ENCODE measurements around the gene SIN3B. TPM values are rescaled to one million over a fixed set of nuclear protein-coding genes. Genes with fewer than 3 reads are reported as not detected.

Gene SIN3B
- polyA plus RNA-seq, 2 of the 4 experiments (the other 2 are of a cell fraction): 12.2 to 21.3 TPM

DNA sequence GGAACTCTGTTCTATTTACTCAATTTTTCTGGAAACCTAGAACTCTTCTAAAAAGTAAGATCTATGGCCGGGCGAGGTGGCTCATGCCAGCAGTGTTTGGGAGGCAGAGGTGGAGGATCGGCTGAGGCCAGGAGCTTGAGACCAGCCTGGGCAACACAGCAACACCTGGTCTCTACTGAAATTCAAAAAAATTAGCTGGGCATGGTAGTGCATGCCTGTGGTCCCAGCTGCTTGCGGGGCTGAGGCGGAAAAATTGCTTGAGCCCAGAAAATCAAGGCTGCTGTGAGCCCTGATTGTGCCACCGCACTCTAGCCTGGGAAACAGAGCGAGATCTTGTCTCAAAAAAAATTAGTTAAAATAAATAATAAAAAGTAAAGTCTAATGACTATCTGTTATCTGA lies 88.2 kb downstream of the SIN3B start:
- ATAC-seq (no peak), FAIRE-seq (no peak), DNase-seq (ENCODE audit: low read depth in 1 of 2, low spot score in 1 of 2) (no peak)
- ChIA-PET POLR2A (no interaction called here), CTCF (no interaction called here)
- Histone ChIP-seq H3K4me1 (no peaks in the 10 kb centered on the region), H3K9me3 (peaks cover 14% of the 10 kb centered on the region; the same call in 2 of the 3 replicates), H3K27ac (no peak overlapping the region), H3K4me2 (no peak overlapping the region), H3K4me3 (no peak overlapping the region)
- no peak for TF ChIP-seq NR3C1 (IDR thresholded peaks at IDR 0.05)
- TF ChIP-seq, protein P1, sequence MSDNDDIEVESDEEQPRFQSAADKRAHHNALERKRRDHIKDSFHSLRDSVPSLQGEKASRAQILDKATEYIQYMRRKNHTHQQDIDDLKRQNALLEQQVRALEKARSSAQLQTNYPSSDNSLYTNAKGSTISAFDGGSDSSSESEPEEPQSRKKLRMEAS (IDR thresholded peaks at IDR 0.05): no peak
- WGBS (ENCODE audit: missing lambda C conversion rate): 37% methylated on average over 7 of the region's 7 CpGs

DNA sequence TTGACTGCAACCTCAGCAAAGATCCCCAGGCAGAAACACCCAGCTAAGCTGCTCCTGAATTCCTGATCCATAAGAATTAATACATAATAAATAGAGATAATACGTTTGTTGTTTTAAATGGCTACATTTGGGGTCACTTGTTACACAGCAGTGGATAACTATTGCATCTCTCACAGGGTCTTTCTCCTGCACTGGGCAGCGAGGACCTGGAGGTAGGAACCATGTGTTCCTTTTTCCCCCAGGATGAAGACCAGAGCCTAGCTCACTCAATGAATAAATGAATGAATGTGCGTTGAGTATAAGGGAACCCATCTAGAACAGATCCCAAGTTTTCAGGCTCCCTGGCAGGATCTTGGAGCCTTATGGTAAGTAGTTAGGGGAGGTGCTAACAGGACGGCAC lies 90.3 kb downstream of the SIN3B start:
- no peak overlapping the region for H3K4me2 ChIP-seq
- ChIA-PET CTCF (interaction anchor here (1.0 kb wide), 1 partner anchor 207 kb away, joined by 3 read pairs; no protein-coding TSS in a partner anchor), POLR2A (no interaction called here)
- TF ChIP-seq, protein P2, sequence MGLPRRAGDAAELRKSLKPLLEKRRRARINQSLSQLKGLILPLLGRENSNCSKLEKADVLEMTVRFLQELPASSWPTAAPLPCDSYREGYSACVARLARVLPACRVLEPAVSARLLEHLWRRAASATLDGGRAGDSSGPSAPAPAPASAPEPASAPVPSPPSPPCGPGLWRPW (IDR thresholded peaks at IDR 0.05): no peak
- TF ChIP-seq CEBPB (IDR thresholded peaks at IDR 0.05) (no peak), ZFP36 (IDR thresholded peaks at IDR 0.05; ENCODE audit: borderline replicate concordance, partially characterized antibody) (no peak), SREBF2 (IDR thresholded peaks at IDR 0.05) (no peak), SMC3 (IDR thresholded peaks at IDR 0.05) (no peak), HDAC2 (IDR thresholded peaks at IDR 0.05) (no peak), CBX8 (IDR thresholded peaks at IDR 0.05) (no peak), JUNB (IDR thresholded peaks at IDR 0.05) (no peak), POLR2AphosphoS2 (conservative IDR thresholded peaks at IDR 0.05; ENCODE audit: low read length) (no peak), KDM5A (IDR thresholded peaks at IDR 0.05) (no peak), MAZ (IDR thresholded peaks at IDR 0.05; ENCODE audit: borderline replicate concordance, low read depth, low read length) (no peak), ZNF302 (CRISPR knock-in tag; IDR thresholded peaks at IDR 0.05) (no peak), GATA3 (IDR thresholded peaks at IDR 0.05; ENCODE audit: borderline replicate concordance) (no peak), NPAS2 (CRISPR knock-in tag; IDR thresholded peaks at IDR 0.05; ENCODE audit: borderline replicate concordance) (no peak), EP300 (IDR thresholded peaks at IDR 0.05) (no peak), TP53 (CRISPR knock-in tag; IDR thresholded peaks at IDR 0.05) (no peak)
- TF ChIP-seq, protein P3, sequence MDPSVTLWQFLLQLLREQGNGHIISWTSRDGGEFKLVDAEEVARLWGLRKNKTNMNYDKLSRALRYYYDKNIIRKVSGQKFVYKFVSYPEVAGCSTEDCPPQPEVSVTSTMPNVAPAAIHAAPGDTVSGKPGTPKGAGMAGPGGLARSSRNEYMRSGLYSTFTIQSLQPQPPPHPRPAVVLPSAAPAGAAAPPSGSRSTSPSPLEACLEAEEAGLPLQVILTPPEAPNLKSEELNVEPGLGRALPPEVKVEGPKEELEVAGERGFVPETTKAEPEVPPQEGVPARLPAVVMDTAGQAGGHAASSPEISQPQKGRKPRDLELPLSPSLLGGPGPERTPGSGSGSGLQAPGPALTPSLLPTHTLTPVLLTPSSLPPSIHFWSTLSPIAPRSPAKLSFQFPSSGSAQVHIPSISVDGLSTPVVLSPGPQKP (IDR thresholded peaks at IDR 0.05; ENCODE audit: low read depth, low read length): no peak
- TF ChIP-seq, protein P4, sequence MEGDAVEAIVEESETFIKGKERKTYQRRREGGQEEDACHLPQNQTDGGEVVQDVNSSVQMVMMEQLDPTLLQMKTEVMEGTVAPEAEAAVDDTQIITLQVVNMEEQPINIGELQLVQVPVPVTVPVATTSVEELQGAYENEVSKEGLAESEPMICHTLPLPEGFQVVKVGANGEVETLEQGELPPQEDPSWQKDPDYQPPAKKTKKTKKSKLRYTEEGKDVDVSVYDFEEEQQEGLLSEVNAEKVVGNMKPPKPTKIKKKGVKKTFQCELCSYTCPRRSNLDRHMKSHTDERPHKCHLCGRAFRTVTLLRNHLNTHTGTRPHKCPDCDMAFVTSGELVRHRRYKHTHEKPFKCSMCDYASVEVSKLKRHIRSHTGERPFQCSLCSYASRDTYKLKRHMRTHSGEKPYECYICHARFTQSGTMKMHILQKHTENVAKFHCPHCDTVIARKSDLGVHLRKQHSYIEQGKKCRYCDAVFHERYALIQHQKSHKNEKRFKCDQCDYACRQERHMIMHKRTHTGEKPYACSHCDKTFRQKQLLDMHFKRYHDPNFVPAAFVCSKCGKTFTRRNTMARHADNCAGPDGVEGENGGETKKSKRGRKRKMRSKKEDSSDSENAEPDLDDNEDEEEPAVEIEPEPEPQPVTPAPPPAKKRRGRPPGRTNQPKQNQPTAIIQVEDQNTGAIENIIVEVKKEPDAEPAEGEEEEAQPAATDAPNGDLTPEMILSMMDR (IDR thresholded peaks at IDR 0.05): no peak
- TF ChIP-seq, protein P5, sequence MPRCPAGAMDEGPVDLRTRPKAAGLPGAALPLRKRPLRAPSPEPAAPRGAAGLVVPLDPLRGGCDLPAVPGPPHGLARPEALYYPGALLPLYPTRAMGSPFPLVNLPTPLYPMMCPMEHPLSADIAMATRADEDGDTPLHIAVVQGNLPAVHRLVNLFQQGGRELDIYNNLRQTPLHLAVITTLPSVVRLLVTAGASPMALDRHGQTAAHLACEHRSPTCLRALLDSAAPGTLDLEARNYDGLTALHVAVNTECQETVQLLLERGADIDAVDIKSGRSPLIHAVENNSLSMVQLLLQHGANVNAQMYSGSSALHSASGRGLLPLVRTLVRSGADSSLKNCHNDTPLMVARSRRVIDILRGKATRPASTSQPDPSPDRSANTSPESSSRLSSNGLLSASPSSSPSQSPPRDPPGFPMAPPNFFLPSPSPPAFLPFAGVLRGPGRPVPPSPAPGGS (IDR thresholded peaks at IDR 0.05): no peak
- TF ChIP-seq, protein P6, sequence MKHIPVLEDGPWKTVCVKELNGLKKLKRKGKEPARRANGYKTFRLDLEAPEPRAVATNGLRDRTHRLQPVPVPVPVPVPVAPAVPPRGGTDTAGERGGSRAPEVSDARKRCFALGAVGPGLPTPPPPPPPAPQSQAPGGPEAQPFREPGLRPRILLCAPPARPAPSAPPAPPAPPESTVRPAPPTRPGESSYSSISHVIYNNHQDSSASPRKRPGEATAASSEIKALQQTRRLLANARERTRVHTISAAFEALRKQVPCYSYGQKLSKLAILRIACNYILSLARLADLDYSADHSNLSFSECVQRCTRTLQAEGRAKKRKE (CRISPR knock-in tag; IDR thresholded peaks at IDR 0.05; ENCODE audit: low read depth): no peak
- H3K9me3 ChIP-seq: peaks cover 4% of the 10 kb centered on the region; the same call in 2 of the 3 replicates
- ATAC-seq (no peak), FAIRE-seq (no peak), DNase-seq (ENCODE audit: low read depth in 1 of 2, low spot score in 1 of 2) (no peak)
- H3K27ac ChIP-seq: no peak overlapping the region
- no peaks in the 10 kb centered on the region for H3K4me1 ChIP-seq
- WGBS (ENCODE audit: missing lambda C conversion rate): 15% methylated on average over 4 of the region's 4 CpGs
- no peak overlapping the region for H3K4me3 ChIP-seq
